ENCODE measurements around the gene ENOX1.

DNA sequence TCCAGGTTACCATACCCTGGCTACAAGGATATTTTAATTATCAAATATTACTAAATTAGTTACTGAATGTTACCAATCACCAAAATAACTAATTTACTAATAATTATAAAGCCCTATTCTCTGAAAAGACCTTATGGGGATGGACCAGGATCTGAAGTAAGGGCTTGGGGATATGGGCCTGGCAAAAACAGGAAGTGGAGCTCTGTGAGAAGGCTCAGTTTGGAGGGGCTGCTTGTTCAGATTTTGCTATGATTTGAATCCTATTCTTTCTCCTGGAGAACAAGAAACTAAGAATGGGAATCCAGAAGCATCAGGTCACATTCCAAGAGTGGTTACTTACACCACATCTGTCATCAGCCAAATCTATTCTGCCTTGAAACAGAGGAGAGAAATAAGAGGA is 615.3 kb downstream of the ENOX1 start:
- TF ChIP-seq, protein P1, sequence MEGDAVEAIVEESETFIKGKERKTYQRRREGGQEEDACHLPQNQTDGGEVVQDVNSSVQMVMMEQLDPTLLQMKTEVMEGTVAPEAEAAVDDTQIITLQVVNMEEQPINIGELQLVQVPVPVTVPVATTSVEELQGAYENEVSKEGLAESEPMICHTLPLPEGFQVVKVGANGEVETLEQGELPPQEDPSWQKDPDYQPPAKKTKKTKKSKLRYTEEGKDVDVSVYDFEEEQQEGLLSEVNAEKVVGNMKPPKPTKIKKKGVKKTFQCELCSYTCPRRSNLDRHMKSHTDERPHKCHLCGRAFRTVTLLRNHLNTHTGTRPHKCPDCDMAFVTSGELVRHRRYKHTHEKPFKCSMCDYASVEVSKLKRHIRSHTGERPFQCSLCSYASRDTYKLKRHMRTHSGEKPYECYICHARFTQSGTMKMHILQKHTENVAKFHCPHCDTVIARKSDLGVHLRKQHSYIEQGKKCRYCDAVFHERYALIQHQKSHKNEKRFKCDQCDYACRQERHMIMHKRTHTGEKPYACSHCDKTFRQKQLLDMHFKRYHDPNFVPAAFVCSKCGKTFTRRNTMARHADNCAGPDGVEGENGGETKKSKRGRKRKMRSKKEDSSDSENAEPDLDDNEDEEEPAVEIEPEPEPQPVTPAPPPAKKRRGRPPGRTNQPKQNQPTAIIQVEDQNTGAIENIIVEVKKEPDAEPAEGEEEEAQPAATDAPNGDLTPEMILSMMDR (IDR thresholded peaks at IDR 0.05; ENCODE audit: low read depth, low read length), result no peak
- TF ChIP-seq EZH2phosphoT487 (IDR thresholded peaks at IDR 0.05; ENCODE audit: low read depth), result no peak
